ENCODE measurements around the gene HOXC12. TPM values are rescaled to one million over a fixed set of nuclear protein-coding genes. Genes with fewer than 3 reads are reported as not detected.

The HOXC12 gene
- total RNA-seq, 1 donor from 2014 or later = not detected

DNA sequence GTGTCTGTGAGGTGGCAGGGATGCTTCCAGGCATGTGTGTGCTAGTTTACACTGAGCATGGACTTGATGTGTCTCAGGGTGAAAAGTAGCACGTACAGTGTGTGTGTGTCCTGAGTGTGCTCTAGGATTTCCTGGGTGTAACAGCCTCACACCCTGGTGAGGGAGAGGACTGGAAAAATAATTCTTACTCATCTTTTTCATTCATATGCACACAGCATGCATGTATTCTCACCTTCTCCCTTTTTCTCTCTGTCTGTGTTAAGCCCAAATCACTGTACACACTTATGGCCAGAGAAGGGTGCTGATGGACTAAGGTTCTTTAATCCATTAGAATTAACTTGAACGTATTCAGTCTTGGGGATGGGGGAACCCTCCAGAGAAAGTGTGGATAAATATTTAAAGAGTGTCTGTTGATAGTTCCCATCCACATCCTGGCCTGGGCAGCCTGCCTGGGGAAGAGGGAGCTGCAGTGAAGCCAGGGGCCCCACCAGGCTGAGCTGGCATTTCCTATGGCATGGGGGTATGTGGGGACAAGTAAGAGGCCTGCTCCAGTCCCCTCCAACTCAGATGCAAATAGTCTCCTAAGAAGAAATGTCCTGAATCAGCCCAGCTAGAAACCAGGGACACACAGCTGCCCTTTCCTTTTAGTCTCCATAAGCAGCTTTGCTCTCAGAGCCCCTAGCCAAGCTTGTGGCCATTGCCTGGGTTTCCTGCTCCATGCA is 53.0 kb downstream of the HOXC12 start:
- no peak for DNase-seq (ENCODE audit: low read depth, low spot score)

DNA sequence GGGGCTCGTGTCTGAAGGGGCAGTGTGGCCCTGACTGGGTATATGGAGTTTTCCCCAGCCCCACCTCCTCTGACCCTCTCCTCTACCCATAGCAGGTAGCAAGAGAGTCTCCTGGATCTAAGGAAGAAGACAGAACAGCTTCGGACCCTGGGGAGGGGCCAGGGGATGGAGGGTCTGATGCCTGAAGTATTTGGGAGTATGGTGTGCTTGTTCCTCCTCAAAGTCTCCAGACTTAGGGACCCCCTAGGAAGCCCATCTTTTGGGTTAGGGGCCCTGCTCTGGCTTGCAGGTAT is 53.5 kb downstream of the HOXC12 start:
- no peak for DNase-seq (ENCODE audit: low read depth, low spot score)

Other genes starting within 250 kb of the HOXC12 start
- 42.0 and 58.7 TPM in 2 replicates for gene CALCOCO1, start 227.5 kb upstream of the HOXC12 start, total RNA-seq
- not detected in 2 replicates for gene CISTR, start 202.9 kb upstream of the HOXC12 start, total RNA-seq
- gene HOXC13, start 16.1 kb upstream of the HOXC12 start, total RNA-seq = not detected in 2 replicates
- not detected in 2 replicates for gene HOXC11, start 18.2 kb downstream of the HOXC12 start, total RNA-seq
- gene HOTAIR, start 20.1 kb downstream of the HOXC12 start, total RNA-seq = not detected in 2 replicates
- gene HOXC10, start 30.2 kb downstream of the HOXC12 start, total RNA-seq = not detected in 2 replicates
- not detected in 2 replicates for gene HOXC9, start 45.3 kb downstream of the HOXC12 start, total RNA-seq
- not detected in 2 replicates for gene HOXC8, start 54.1 kb downstream of the HOXC12 start, total RNA-seq
- not detected in 2 replicates for gene HOXC6, start 73.5 kb downstream of the HOXC12 start, total RNA-seq
- not detected in 2 replicates for gene HOXC5, start 78.1 kb downstream of the HOXC12 start, total RNA-seq
- not detected in 2 replicates for gene HOXC4, start 98.9 kb downstream of the HOXC12 start, total RNA-seq
- 19.4 and 20.6 TPM in 2 replicates for gene SMUG1, start 234.1 kb downstream of the HOXC12 start, total RNA-seq